ENCODE data around the gene MAGI1.

DNA sequence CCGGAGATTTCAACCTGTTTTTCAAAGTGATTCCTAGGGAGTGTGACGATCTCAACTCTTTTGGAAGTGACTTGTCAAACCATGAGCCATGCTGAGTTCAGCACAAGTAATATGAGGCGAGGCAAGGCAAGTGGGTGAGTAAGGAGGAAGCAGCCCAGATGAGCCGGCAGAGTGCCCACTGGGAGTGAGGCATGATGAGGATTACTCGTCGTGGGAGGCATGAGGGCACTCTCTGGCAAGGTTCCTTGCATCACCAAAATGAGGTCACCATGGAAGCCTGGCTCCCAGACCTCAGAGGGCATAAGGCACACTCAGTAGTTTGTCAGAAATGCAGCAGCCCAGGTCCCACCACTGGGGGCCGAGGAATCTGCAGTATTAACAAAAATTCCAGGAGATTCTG, 636.1 kb downstream of the MAGI1 start:
- TF ChIP-seq, protein P1, sequence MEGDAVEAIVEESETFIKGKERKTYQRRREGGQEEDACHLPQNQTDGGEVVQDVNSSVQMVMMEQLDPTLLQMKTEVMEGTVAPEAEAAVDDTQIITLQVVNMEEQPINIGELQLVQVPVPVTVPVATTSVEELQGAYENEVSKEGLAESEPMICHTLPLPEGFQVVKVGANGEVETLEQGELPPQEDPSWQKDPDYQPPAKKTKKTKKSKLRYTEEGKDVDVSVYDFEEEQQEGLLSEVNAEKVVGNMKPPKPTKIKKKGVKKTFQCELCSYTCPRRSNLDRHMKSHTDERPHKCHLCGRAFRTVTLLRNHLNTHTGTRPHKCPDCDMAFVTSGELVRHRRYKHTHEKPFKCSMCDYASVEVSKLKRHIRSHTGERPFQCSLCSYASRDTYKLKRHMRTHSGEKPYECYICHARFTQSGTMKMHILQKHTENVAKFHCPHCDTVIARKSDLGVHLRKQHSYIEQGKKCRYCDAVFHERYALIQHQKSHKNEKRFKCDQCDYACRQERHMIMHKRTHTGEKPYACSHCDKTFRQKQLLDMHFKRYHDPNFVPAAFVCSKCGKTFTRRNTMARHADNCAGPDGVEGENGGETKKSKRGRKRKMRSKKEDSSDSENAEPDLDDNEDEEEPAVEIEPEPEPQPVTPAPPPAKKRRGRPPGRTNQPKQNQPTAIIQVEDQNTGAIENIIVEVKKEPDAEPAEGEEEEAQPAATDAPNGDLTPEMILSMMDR (IDR thresholded peaks at IDR 0.05; ENCODE audit: insufficient read depth, low read length, poor library complexity, severe bottlenecking), result no peak
- TF ChIP-seq EZH2phosphoT487 (conservative IDR thresholded peaks at IDR 0.05; ENCODE audit: low read length), result no peak
